ENCODE data around the gene KCNC3. TPM values are rescaled to one million over a fixed set of nuclear protein-coding genes. Genes with fewer than 3 reads are reported as not detected.

Gene KCNC3
- total RNA-seq, 1 donor from 2014 or later = 0.46 TPM

GRCh38 chr19:50275577-50276368 lies 53.4 kb downstream of the KCNC3 start:
- TF ChIP-seq, protein P1, sequence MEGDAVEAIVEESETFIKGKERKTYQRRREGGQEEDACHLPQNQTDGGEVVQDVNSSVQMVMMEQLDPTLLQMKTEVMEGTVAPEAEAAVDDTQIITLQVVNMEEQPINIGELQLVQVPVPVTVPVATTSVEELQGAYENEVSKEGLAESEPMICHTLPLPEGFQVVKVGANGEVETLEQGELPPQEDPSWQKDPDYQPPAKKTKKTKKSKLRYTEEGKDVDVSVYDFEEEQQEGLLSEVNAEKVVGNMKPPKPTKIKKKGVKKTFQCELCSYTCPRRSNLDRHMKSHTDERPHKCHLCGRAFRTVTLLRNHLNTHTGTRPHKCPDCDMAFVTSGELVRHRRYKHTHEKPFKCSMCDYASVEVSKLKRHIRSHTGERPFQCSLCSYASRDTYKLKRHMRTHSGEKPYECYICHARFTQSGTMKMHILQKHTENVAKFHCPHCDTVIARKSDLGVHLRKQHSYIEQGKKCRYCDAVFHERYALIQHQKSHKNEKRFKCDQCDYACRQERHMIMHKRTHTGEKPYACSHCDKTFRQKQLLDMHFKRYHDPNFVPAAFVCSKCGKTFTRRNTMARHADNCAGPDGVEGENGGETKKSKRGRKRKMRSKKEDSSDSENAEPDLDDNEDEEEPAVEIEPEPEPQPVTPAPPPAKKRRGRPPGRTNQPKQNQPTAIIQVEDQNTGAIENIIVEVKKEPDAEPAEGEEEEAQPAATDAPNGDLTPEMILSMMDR (IDR thresholded peaks at IDR 0.05; ENCODE audit: insufficient read depth, low read length, poor library complexity, severe bottlenecking) = no peak
- Histone ChIP-seq H3K36me3 (ENCODE audit: control insufficient read depth, insufficient read depth, low read length) (no peaks in the 10 kb centered on the region), H3K4me3 (ENCODE audit: low read depth, low read length) (no peak overlapping the region), H3K27me3 (ENCODE audit: control insufficient read depth, insufficient read depth, low read length) (no peaks in the 10 kb centered on the region)
- DNase-seq (ENCODE audit: low read depth) = no peak

- H3K36me3 ChIP-seq (ENCODE audit: control insufficient read depth, insufficient read depth, low read length) = no peaks in the 10 kb centered on the region
- TF ChIP-seq, protein P1 (IDR thresholded peaks at IDR 0.05; ENCODE audit: insufficient read depth, low read length, poor library complexity, severe bottlenecking) = no peak
- DNase-seq (ENCODE audit: low read depth) = no peak
- H3K4me3 ChIP-seq (ENCODE audit: low read depth, low read length) = no peak overlapping the region
- no peaks in the 10 kb centered on the region for H3K27me3 ChIP-seq (ENCODE audit: control insufficient read depth, insufficient read depth, low read length)
These were observed 55.4 kb downstream of the KCNC3 start for GRCh38 chr19:50273821-50274220.

DNA sequence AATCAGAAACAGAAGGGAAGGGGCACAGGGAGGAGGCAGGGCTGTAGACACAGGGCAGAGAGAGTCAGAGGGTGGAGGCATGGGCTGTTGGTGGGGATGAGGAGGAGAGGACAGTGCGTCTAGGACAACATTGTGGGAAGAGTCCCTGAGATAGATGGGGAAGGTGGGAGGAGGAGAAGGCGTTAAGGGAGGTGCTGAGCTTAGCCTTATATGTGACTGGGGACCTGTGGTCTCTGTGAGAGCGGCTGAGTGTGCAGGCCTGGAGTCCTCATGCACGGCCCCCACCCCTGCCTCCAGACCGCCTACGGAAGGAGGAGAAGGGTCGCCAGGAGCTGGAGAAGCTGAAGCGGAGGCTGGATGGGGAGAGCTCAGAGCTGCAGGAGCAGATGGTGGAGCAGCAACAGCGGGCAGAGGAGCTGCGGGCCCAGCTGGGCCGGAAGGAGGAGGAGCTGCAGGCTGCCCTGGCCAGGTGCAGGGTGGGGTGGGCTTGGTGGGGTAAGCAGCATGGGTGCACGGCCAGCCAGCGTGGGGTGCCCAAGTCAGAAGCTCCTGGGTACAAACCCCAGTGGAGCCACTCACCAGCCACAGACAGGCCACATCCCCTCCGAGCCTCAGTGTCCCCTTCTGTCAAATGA lies 56.8 kb downstream of the KCNC3 start:
- no peak for DNase-seq (ENCODE audit: low read depth)
- H3K36me3 ChIP-seq (ENCODE audit: control insufficient read depth, insufficient read depth, low read length) = no peaks in the 10 kb centered on the region
- no peak overlapping the region for H3K4me3 ChIP-seq (ENCODE audit: low read depth, low read length)
- TF ChIP-seq, protein P1 (IDR thresholded peaks at IDR 0.05; ENCODE audit: insufficient read depth, low read length, poor library complexity, severe bottlenecking) = no peak
- H3K27me3 ChIP-seq (ENCODE audit: control insufficient read depth, insufficient read depth, low read length) = no peaks in the 10 kb centered on the region

DNA sequence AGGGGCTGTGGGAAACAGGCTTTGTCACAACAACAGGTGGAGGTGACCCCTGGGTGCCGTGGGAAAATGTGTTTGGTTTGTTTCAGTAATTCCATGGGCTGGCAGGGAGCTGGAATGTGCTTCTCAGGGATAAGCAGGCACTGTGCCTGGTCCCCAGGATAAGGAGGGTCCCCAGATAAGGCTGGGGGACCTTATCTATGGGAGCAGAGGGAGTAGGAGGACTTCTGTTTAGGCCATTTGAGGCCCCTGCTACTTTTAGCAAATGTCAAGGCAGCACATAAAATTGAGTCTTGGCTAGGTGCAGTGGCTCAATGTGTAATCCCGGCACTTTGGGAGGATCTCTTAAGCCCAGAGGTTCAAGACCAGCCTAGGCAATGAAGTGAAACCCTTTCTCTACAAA lies 59.5 kb downstream of the KCNC3 start:
- Histone ChIP-seq H3K27me3 (ENCODE audit: control insufficient read depth, insufficient read depth, low read length) (no peaks in the 10 kb centered on the region), H3K36me3 (ENCODE audit: control insufficient read depth, insufficient read depth, low read length) (no peaks in the 10 kb centered on the region), H3K4me3 (ENCODE audit: low read depth, low read length) (no peak overlapping the region)
- TF ChIP-seq, protein P1 (IDR thresholded peaks at IDR 0.05; ENCODE audit: insufficient read depth, low read length, poor library complexity, severe bottlenecking) = no peak
- DNase-seq (ENCODE audit: low read depth) = no peak

- Histone ChIP-seq H3K4me3 (ENCODE audit: low read depth, low read length) (no peak overlapping the region), H3K27me3 (ENCODE audit: control insufficient read depth, insufficient read depth, low read length) (no peaks in the 10 kb centered on the region), H3K36me3 (ENCODE audit: control insufficient read depth, insufficient read depth, low read length) (no peaks in the 10 kb centered on the region)
- no peak for DNase-seq (ENCODE audit: low read depth)
- TF ChIP-seq, protein P1 (IDR thresholded peaks at IDR 0.05; ENCODE audit: insufficient read depth, low read length, poor library complexity, severe bottlenecking) = no peak
These were observed 60.7 kb downstream of the KCNC3 start for GRCh38 chr19:50268501-50268900.

All from kidney epithelial cell (primary cell).